ENCODE data around the gene AXL.

The AXL gene

GRCh38 chr19:41302624-41303351 lies 83.8 kb downstream of the AXL start:
- TF ChIP-seq EZH2 (IDR thresholded peaks at IDR 0.05; ENCODE audit: borderline replicate concordance, low read depth, low read length, severe bottlenecking) (no peak), CTCF (IDR thresholded peaks at IDR 0.05; ENCODE audit: borderline replicate concordance, extremely low read depth, low read length, poor library complexity, severe bottlenecking) (no peak)
- H3K27ac ChIP-seq (ENCODE audit: low read length) = no peak overlapping the region
- H2AFZ ChIP-seq (ENCODE audit: low read depth, low read length) = no peak overlapping the region
- H3K4me1 ChIP-seq (ENCODE audit: insufficient read depth, low read length) = peaks cover 44% of the 10 kb centered on the region
- ATAC-seq (ENCODE audit: insufficient read depth, low read depth) = no peak
- H3K4me2 ChIP-seq (ENCODE audit: insufficient read depth, low read length) = no peak overlapping the region
- no peak overlapping the region for H3K4me3 ChIP-seq (ENCODE audit: low read depth in 1 of 2, low read length in 2 of 2)
- no peaks in the 10 kb centered on the region for H3K9me3 ChIP-seq (ENCODE audit: insufficient read depth, low read length, severe bottlenecking)
- peaks cover 89% of the 10 kb centered on the region for H3K36me3 ChIP-seq (ENCODE audit: insufficient read depth, low read length)
- peaks cover 56% of the 10 kb centered on the region for H4K20me1 ChIP-seq (ENCODE audit: insufficient read depth, low read length)
- peaks cover 20% of the 10 kb centered on the region for H3K79me2 ChIP-seq (ENCODE audit: insufficient read depth, low read length)
- DNase-seq = no peak
- H3K9ac ChIP-seq (ENCODE audit: low read depth, low read length) = no peak overlapping the region
- no peaks in the 10 kb centered on the region for H3K27me3 ChIP-seq (ENCODE audit: insufficient read depth, low read length, poor library complexity)

- Histone ChIP-seq H3K4me3 (ENCODE audit: low read depth in 1 of 2, low read length in 2 of 2) (no peak overlapping the region), H3K79me2 (ENCODE audit: insufficient read depth, low read length) (peaks cover 16% of the 10 kb centered on the region), H3K27ac (ENCODE audit: low read length) (no peak overlapping the region), H4K20me1 (ENCODE audit: insufficient read depth, low read length) (peaks cover 55% of the 10 kb centered on the region), H3K27me3 (ENCODE audit: insufficient read depth, low read length, poor library complexity) (no peaks in the 10 kb centered on the region), H3K4me2 (ENCODE audit: insufficient read depth, low read length) (no peak overlapping the region), H2AFZ (ENCODE audit: low read depth, low read length) (no peak overlapping the region), H3K36me3 (ENCODE audit: insufficient read depth, low read length) (peaks cover 85% of the 10 kb centered on the region), H3K4me1 (ENCODE audit: insufficient read depth, low read length) (peaks cover 56% of the 10 kb centered on the region), H3K9ac (ENCODE audit: low read depth, low read length) (no peak overlapping the region), H3K9me3 (ENCODE audit: insufficient read depth, low read length, severe bottlenecking) (no peaks in the 10 kb centered on the region)
- no peak for TF ChIP-seq CTCF (IDR thresholded peaks at IDR 0.05; ENCODE audit: borderline replicate concordance, extremely low read depth, low read length, poor library complexity, severe bottlenecking)
- no peak for TF ChIP-seq EZH2 (IDR thresholded peaks at IDR 0.05; ENCODE audit: borderline replicate concordance, low read depth, low read length, severe bottlenecking)
- ATAC-seq (ENCODE audit: insufficient read depth, low read depth) (no peak), DNase-seq (no peak)
Measured at GRCh38 chr19:41303954-41304353, 84.9 kb downstream of the AXL start.

- H3K4me2 ChIP-seq (ENCODE audit: insufficient read depth, low read length) = no peak overlapping the region
- peaks cover 46% of the 10 kb centered on the region for H4K20me1 ChIP-seq (ENCODE audit: insufficient read depth, low read length)
- H3K4me3 ChIP-seq (ENCODE audit: low read depth in 1 of 2, low read length in 2 of 2) = no peak overlapping the region
- no peaks in the 10 kb centered on the region for H3K9me3 ChIP-seq (ENCODE audit: insufficient read depth, low read length, severe bottlenecking)
- peaks cover 18% of the 10 kb centered on the region for H3K79me2 ChIP-seq (ENCODE audit: insufficient read depth, low read length)
- DNase-seq (no peak), ATAC-seq (ENCODE audit: insufficient read depth, low read depth) (no peak)
- no peak overlapping the region for H3K9ac ChIP-seq (ENCODE audit: low read depth, low read length)
- TF ChIP-seq CTCF (IDR thresholded peaks at IDR 0.05; ENCODE audit: borderline replicate concordance, extremely low read depth, low read length, poor library complexity, severe bottlenecking) = no peak
- TF ChIP-seq EZH2 (IDR thresholded peaks at IDR 0.05; ENCODE audit: borderline replicate concordance, low read depth, low read length, severe bottlenecking) = no peak
- no peaks in the 10 kb centered on the region for H3K27me3 ChIP-seq (ENCODE audit: insufficient read depth, low read length, poor library complexity)
- peaks cover 77% of the 10 kb centered on the region for H3K36me3 ChIP-seq (ENCODE audit: insufficient read depth, low read length)
- H3K4me1 ChIP-seq (ENCODE audit: insufficient read depth, low read length) = peaks cover 62% of the 10 kb centered on the region
- H2AFZ ChIP-seq (ENCODE audit: low read depth, low read length) = no peak overlapping the region
- H3K27ac ChIP-seq (ENCODE audit: low read length) = no peak overlapping the region
Measured at GRCh38 chr19:41304706-41305483, 85.9 kb downstream of the AXL start.
